ENCODE data around the gene FOXN3.

Gene FOXN3

DNA sequence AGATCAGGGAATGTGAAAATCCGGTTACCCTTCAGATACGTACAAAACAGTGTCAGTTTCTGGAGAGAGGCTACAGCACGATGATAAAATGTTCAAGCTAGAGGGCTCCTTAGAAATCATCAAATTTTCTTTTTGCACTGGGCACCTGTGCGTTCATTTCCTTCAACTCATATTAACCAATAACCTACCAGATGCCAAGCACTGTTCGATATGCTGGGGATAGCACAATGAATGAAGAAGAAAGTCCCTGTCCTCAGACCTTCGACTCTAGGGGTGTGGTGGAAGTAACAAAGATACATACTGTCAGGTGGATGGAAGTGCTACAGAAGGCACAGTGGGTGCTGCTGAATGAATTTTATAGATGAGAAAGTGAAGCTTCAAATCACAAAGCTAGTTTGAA lies 172.3 kb downstream of the FOXN3 start:
- DNase-seq, result no peak

DNA sequence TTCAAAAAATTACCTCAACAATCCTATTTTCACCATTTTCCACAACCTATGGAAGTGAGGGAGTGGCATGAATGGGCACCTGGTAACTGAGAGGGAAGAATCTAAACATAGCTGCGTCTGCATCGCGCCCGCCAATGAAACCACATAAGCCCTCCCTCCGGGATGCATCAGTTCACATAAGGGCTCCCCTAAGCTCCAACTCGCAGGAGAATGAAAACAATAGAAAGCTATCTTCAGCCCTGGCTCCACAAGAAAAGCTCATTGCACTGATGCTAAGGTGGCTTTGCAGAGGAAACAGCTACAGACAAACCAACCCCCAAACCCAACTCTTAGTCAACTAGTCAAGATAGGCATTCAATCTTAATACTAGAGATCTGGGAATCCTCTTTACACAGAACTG lies 173.3 kb downstream of the FOXN3 start:
- no peak for DNase-seq

DNA sequence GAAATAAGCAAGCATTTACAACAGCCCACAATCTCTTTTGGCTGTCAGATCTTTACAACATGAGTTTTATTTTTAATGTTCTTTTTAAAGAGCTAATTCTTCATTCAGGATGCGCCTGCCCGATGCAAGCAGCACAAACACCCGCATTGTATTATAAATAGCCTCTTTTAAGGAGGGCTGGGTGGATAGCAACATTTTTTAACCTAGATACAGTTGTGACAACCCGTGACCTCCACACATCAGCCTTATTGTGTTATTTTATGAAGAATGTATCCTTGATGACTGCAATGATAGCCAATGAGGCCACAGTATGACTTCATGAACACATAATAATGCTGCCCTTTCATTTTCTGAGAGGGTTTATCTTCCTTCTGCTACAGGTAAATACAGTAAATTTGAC lies 173.7 kb downstream of the FOXN3 start:
- no peak for DNase-seq

DNA sequence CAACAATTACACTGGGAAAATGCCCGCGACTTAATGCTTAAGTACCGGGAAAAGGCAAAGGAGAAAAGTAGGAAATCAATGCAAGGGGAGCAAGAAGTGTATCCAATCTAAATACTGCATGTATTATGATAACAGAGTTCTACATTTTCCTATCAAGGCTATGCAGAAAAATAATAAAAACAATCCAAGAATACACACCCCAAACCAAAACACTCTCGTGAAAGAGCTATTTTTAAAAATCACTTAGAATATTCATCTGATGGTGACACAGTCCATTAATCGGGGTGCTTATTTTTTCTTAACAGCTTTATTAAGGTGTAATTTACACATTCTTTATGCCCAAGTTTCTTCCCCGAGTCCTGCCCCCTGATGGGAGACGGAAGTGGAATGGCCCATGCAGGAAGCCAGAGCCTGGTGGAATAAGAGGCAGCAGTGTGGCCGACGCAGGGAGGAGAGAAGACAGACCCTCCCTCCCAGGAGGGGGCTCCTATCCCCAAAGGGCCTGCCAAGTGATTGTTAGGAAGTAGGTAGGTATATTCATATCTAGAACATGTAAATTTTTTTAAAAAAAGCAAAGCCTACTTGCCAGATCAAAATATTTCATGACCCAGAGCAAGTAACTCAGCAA lies 174.3 kb downstream of the FOXN3 start:
- no peak for DNase-seq

DNA sequence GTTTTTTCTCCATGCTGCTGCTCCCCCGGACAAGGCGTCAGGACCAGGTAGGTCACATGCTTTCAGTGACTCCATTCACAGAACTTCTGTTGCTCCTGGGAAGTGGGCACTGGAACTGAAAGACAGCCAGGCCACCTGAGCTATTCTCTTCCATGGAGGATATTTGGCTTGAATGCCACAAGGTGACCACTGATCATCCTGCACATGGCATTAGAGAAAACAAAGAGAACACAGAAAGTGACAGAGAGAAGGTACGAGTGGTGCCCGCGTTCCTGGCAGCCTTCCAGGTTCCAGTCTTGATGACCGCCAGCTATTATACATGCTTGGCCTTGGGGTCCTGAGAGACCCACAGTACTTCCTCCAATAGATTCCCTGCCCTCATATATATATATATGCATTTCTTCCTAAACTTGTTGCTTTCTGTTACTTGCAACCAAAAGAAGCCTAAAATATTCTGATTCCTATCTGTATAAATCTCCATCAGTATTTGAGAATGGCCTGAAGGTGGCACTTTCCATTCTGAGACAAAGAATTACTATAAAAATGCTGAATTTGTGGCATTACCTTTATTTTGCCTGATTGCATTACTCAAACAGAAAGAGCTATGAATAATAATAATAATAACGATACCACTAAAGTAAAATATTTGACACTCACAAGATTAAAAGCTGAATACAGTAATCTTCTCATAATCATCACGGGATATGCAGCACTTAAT lies 174.9 kb downstream of the FOXN3 start:
- no peak for DNase-seq

DNA sequence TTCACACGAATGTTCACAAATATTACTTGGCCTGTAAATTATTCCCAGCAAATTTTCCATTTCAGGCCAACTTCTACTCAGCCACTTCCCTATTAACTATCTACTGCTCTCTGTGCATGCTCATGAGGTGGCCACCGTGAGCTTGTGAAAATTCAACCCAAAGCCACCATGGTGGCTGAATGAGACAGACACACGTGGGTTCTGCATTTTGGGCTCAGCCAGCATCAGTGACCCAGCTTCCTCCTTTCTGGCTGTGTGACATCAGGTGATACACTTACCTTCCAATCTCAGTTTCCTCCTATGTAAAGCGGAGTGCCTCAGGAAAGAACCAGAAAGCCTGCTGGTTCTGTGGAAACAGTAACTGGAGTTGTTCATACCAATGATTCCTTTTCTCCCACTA lies 175.8 kb downstream of the FOXN3 start:
- no peak for DNase-seq

DNA sequence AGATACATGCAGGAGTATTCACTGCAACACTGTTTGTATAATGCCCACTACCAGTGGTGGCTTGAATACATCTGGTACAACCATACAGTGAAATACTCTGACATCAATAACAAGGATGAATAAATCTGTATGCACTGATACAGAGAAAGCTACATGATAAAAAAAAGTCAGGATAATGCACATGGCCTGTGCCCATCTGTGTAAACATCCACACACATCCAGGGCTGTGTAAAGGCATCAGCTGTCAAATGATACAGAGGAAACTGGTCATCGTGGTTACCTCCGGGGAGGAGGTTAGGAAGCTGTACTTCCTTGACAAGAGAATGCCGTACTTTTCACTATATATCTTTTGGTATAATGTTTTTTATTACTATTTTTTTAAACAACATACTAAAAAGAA lies 176.6 kb downstream of the FOXN3 start:
- DNase-seq, result no peak

DNA sequence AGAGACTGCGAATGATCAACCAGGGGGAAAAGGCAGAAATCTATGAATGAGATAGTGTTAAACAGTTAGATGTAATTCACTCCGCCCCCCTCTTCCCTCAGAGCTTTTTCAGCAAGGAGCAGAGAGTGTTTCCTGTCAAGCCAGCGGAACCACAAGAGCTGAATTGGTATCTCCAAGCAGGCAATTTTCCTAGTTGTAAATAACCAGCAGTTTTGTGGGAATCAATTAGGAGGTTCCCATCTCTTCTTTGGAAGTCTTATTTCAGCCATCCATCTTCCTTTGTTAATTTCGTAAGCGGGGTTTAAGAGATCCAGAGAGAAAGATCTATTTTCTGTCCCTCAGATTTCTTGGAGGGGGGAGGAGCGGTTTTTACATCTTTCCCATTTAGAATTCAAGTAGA lies 178.0 kb downstream of the FOXN3 start:
- DNase-seq, result no peak

DNA sequence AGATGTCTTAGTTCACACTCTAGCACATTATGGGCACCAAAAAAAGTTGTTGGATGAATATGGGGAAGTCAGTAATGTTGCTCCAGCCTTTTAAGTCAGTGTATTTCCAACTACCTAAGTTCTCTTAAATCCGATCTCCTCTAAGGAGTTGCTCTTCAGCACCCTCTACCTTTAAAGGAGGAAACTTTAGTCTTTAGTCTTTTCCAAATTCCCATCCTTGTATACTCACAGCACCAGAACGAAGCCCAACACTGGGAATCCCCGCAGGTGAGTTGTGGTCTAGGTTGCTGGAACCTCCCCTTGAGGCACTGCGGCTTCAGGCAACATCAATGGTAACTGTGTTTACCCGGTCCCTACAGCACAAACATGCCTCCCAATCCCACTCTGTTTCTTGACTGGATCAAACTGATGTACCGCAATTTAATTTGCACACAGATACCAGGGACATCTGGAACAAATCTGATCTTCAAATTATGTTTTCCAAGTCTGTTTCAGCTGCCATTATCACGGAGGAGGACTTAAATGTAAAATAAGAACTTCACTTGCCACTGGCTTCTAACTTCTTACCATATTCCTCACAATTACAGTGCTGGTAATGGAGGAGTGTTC lies 179.0 kb downstream of the FOXN3 start:
- DNase-seq, result no peak

DNA sequence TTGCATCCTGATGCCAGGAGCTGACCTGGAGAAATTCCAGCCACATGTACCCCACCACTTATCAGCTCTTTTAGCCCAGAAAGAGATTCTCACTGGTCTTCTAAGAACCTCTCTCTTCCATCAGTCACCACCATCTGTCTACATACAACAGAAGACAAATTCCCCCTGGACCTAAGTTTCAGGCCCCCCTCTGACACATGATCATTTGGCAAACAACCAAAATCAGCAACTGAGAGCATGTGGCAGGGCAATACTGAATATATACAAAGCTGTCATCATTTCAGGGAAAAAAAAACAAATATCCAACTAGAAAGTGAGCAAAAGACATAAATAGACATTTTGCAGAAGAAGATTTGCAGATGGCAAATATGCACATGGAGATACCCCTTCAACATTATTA lies 180.2 kb downstream of the FOXN3 start:
- DNase-seq, result no peak

DNA sequence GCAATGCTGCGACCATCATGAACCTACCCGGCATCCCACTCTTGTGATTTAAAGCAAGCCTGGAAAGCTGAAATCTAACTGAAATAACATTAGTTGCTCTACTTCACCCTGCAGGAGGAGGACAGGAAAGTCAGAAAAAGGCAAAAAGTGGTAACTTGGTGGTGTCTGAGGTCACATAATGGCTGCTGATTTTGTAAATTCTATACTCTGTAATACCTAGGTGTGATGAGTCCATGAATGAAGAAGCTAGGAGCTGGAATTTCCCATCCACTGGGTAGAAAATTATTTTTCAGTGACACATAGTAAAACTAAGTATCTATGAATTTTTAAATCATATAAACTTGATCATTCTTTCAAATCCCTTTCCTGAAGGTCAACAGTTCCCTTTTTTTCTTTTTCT lies 183.8 kb downstream of the FOXN3 start:
- DNase-seq, result no peak

DNA sequence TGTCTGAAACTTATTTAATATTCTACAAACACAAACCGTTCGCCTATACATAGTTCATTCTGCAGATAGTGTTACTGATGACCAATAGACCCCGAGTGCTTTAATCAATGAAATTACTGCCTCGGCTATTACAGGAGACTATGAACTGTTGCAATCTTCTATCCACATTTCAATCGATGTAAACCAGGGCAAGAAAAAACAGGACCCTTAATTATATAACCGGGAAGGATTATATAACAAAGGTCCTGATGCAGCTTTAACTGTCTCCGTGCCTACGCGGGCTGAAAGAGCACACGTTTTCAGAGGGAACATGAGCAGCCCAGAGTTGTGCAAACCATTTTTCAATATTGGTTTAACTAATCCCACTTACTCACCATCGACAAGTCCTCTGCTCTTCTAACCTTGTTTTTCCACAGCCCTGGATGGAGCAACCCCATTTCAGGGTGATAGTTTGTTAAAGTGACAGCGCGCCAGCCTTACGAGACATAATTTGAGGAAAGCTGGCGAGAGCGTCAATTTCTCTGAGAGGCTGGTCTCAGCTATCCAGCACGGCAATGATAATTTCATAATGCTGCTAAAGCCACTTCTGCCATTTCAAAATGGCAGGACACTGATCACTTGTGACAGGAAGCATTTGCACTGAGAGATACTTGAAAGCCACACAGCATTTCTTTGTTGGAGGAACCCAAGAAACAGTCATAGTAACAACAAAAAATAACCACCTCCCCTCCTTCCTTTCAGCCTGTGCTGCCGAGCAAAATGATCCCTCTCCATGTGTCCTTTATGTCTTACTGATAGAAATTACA lies 184.6 kb downstream of the FOXN3 start:
- DNase-seq, result no peak

DNA sequence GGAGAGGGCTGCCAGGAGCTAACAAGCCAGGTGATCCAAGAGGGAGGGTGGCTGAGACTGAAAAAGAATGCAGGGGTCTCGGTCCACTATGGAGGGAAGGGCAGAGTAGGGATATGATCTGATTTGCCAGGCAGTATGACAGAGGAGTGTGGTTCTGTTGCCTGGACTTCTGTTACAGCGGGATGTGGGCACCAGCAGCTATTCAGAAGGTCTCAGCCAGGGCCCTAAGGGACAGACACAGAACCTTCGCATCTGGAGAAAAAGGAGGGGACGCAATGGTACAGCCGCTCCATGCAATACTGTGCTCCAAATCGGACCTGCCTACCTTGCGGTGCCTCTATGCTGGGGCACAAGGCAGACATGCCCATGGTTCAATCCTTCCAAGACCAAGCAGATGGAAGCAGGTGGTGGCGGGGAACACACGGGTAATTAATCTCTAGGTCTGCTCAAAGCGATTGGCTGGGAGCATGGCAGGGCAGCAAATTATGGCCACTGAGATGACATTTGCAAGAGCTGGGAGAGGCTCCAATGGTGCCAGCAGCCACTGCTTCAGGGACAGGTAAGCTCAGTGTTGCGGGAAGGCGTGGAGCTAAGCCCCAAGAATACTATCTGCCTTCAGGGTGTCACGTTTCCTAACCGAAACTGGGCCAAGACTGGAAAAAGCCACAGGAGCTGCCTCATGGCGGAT lies 185.5 kb downstream of the FOXN3 start:
- DNase-seq, result no peak

DNA sequence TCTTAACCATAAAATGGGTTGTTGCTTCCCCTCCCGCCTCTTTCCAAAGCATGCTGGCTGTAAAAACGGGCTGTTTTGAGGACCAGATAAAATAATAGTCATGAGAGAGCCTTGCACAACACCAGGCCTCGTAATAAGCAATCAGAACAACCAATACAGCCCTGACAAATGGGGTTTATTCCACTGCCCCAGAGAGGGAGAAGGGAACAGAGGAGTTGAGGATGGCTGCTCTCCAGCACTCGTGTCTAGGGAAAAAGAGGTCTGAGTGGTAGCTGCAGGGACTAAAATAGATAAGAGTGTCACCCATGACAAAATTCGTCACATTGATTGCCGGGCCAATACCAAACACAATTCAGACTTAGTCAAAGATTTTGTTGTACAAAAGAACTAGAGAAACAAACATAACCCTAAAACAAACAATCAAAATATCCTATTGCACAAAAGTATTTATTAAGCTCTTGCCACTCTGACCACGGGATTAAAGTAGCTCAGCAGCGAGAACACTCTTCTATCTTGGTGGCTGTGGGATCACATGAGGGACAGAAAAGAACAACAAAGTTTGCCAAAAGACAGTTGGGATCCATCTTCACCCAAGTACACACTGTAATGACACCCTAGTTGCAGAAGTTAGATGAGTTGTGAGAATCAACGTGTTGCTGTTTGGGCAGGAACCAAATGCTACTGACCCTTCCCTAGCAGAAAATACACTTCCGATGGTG lies 188.0 kb downstream of the FOXN3 start:
- DNase-seq, result no peak

DNA sequence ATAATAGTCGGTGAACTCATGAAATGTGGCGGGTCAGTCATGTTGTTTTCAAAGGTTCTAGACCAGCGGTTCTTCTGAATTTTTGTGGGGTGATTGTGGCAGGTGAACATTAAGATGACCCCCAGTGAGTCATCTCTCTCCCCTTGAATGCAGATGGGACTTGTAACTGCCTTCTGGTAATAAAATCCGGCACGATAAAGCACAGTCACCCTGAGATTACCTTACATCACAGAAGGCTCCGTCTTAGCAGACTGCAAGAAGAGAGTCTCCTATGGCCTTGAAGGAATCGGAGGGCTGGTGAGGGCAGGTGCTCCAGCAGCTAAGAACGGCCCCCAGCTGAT lies 189.6 kb downstream of the FOXN3 start:
- no peak for DNase-seq

DNA sequence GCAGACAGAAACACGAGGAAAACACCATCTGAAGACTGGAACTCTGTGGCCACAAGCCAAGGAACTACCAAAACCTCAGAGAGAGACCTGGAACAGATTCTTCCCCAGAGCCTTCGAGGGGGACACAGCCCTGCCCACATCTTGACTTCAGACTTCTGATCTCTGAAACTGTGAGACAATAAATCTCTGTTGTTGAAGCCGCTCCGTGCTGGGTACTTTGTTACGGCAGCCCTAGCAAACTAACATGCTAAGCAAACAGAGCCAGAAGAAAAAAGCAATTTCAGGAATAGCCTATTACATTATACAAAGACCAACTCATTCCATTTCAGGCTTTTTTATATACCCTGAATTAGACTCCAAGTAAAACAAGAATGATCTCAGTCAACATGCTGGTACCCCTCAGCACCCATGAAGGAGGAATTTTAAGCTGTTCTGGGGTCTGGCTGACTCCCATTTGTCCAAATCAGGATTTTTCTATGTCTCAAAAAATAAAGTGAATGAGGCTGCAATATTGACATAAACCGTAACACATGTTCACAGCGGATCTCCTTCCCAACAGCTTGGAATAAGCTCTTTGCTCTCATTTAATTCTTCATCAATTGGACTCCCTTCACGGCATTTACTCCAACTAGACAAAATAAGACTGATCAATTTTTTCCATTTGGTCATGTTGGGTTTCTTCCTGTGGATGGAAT lies 190.1 kb downstream of the FOXN3 start:
- DNase-seq, result no peak

DNA sequence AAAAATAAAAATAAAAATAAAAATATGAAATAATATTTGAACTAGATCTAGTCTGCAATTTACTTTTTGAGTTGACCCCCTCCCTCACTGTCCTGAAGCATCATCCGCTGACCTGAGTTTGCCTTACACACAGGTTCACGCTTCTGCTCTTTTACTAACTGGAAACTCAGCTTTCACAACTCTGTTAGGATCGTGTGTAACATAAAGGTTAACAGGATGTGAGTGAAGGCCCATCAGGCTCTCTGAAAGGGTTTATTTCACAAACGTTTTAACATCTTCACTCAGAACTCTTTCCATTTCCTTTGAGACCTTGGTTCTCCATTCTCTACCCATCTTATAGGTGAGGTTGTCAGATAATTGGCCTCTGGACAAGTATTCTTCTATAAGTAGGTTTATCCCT lies 191.4 kb downstream of the FOXN3 start:
- DNase-seq, result no peak

DNA sequence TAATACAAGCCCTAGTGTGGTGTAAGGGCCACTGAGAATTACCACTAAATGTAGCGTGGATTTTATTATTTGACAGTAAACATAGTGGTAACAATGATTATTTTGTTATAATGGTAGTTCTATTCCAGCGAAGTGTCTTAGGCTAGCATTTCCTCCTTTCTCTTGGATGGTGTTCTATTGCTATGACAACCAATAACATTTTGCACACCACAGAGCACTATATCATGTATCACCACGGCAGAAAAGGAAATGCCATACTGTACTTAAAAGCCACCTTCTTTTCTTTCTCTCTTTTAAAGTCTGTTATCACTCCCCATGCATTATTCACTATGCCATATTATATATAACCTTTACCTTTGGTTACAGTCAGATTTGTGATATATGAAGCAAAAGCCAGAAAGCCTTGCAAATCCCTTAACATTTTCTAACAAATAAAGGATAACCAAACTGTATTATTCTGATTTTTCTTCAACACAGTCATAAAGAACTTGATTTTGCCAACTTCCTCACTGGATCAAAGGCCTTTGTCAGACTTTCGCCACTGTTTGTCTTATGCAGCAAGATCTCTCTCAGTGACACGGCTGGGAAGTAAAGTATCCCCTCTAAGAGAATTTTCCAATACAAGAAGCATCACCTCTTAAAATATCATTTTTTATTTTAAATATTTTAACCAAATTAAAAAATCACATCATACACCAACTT lies 195.8 kb downstream of the FOXN3 start:
- no peak for DNase-seq

DNA sequence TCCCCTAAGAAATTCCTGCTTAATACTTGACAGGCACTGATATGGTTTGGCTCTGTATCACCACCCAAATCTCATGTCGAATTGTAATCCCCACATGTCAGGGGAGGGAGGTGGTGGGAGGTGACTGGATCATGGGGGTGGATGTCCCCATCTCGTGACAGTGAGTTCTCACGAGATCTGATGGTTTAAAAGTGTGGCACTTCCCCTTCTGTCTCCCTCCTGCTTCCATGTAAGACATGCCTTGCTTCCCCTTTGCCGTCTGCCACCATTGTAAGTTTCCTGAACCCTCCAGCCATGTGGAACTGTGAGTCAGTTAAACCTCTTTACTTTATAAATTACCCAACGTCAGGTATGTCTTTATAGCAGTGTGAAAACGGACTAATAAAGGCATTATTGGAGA lies 198.0 kb downstream of the FOXN3 start:
- no peak for DNase-seq

DNA sequence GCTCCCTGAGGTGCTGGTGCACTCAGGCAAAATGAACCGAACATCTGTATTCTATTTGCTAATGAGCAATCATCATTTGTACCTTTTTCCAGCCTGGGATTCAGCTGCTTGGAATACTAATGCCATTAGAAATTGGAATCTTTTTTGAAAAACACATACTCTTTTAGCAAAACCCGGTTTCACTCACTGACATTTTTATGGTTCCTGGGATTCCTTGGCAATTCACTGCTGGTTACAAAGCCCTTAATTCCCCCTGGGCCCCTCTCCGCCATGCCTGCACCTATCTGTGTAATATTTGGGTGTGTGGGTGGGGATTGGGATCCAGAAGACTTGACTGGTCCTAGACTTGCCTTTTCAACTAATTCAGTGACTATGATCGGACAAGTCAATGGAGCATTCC lies 199.1 kb downstream of the FOXN3 start:
- no peak for DNase-seq

DNA sequence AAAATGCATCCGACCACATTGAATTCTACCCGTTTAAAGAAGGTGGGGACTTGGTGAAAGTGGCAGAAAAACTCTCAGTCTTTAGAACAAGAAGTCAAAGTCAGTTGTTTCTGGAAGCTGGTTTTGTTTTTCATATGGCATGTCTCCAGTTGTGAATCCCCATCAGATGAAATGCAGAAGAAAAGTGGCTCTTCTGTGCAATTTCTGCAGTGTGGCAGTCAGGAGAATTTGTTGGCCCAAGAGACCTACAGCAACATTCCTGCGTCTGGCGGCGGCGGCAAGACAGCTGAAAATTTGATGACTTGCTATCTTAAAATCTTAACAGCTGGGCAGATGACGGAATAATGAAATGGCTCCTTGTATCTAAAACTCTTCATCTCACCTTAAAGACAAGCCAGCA lies 201.5 kb downstream of the FOXN3 start:
- no peak for DNase-seq

All from activated CD4-positive, CD25-positive, alpha-beta regulatory T cell (primary cell).